OCI-M2 (cell line): Measurements from ENCODE around the gene SPATA31C1.
"Not testable (repeated sequence)": the region's sequence is repeated elsewhere in the genome, so short reads cannot be mapped to it uniquely, and the experiment has no call there.

Experiments
- DNase-seq: peaks from one replicate; lab custom pipeline; 2025; ENCODE audit not compliant: unreplicated experiment; lab: John Stamatoyannopoulos, UW

Gene SPATA31C1

GRCh38 chr9:87886210-87886932, 31.4 kb upstream of the SPATA31C1 start:
- no peak for DNase-seq

GRCh38 chr9:87886933-87887505, 30.7 kb upstream of the SPATA31C1 start:
- no peak for DNase-seq

GRCh38 chr9:87887661-87888480, 29.9 kb upstream of the SPATA31C1 start:
- no peak for DNase-seq

GRCh38 chr9:87888501-87888900, 29.3 kb upstream of the SPATA31C1 start:
- no peak for DNase-seq

GRCh38 chr9:87889065-87889881, 28.5 kb upstream of the SPATA31C1 start:
- DNase-seq = no peak

- DNase-seq = no peak
Observed at GRCh38 chr9:87889882-87890252, 27.9 kb upstream of the SPATA31C1 start.

GRCh38 chr9:87890837-87891236, 26.9 kb upstream of the SPATA31C1 start:
- no peak for DNase-seq

- no peak for DNase-seq
Observed at GRCh38 chr9:87891754-87892153, 26.0 kb upstream of the SPATA31C1 start.

GRCh38 chr9:87892956-87893355, 24.8 kb upstream of the SPATA31C1 start:
- DNase-seq = no peak

- DNase-seq = no peak
Observed at GRCh38 chr9:87894998-87895625, 22.6 kb upstream of the SPATA31C1 start.

- DNase-seq = no peak
Observed at GRCh38 chr9:87896891-87897290, 20.9 kb upstream of the SPATA31C1 start.

GRCh38 chr9:87898151-87898550, 19.6 kb upstream of the SPATA31C1 start:
- no peak for DNase-seq

GRCh38 chr9:87902371-87902770, 15.4 kb upstream of the SPATA31C1 start:
- not testable (repeated sequence) for DNase-seq

- no peak for DNase-seq
Observed at GRCh38 chr9:87909310-87910041, 8.3 kb upstream of the SPATA31C1 start.

GRCh38 chr9:87910821-87911220, 6.9 kb upstream of the SPATA31C1 start:
- DNase-seq = no peak

GRCh38 chr9:87919013-87919412, 1.3 kb downstream of the SPATA31C1 start:
- DNase-seq = not testable (repeated sequence)

- not testable (repeated sequence) for DNase-seq
Observed at GRCh38 chr9:87921561-87921960, 3.8 kb downstream of the SPATA31C1 start.

GRCh38 chr9:87923012-87923411, 5.2 kb downstream of the SPATA31C1 start:
- not testable (repeated sequence) for DNase-seq

GRCh38 chr9:87924851-87925250, 7.1 kb downstream of the SPATA31C1 start:
- DNase-seq = not testable (repeated sequence)

- not testable (repeated sequence) for DNase-seq
Observed at GRCh38 chr9:87929152-87929551, 11.4 kb downstream of the SPATA31C1 start.
